ENCODE data around the gene GPC6.

DNA sequence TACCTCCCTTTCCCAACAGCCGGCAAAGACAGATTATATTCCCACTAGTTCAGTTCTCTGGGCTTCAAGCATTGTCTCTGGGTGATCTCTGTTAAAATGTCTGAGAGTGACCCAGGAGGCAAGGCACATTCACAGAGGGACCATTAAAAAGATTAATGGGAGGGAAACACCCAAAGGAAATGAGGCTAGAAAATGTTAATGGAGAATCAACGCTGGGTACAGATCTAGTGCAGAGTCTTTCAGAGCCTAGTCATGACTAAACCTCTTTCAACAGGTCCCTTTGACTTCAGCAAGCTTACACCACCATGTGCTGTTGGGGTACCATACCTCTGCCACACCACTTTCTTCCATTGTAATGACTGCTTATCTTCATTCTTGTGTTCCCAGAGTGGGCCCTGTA lies 894.3 kb downstream of the GPC6 start:
- TF ChIP-seq, protein P1, sequence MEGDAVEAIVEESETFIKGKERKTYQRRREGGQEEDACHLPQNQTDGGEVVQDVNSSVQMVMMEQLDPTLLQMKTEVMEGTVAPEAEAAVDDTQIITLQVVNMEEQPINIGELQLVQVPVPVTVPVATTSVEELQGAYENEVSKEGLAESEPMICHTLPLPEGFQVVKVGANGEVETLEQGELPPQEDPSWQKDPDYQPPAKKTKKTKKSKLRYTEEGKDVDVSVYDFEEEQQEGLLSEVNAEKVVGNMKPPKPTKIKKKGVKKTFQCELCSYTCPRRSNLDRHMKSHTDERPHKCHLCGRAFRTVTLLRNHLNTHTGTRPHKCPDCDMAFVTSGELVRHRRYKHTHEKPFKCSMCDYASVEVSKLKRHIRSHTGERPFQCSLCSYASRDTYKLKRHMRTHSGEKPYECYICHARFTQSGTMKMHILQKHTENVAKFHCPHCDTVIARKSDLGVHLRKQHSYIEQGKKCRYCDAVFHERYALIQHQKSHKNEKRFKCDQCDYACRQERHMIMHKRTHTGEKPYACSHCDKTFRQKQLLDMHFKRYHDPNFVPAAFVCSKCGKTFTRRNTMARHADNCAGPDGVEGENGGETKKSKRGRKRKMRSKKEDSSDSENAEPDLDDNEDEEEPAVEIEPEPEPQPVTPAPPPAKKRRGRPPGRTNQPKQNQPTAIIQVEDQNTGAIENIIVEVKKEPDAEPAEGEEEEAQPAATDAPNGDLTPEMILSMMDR (IDR thresholded peaks at IDR 0.05), result no peak
- no peak for TF ChIP-seq POLR2A (IDR thresholded peaks at IDR 0.05)
